B cell (primary cell): ENCODE measurements around the gene GMEB2. TPM values are rescaled to one million over a fixed set of nuclear protein-coding genes. Genes with fewer than 3 reads are reported as not detected.
"Not testable (repeated sequence)": the region's sequence is repeated elsewhere in the genome, so short reads cannot be mapped to it uniquely, and the experiment has no call there.

Source experiments
- ATAC-seq: fragments of 200-7000 bp; cut with Tn5 transposase; one replicate; pipeline ENCODE4 v1.10.0; 2021; ENCODE audit warnings: low read depth, mild to moderate bottlenecking, moderate number of reproducible peaks, moderate library complexity
- CTCF ChIA-PET: fragments of 350-600 bp; sonication (Branson Sonifier 250); formaldehyde crosslinking; loops from one replicate; lab custom pipeline; 2021; ENCODE audit warnings: antibody characterized with exemption, inconsistent platforms; lab: Charles Lee
- POLR2A ChIA-PET: fragments of 350-600 bp; sonication (Branson Sonifier 250); formaldehyde crosslinking; loops from one replicate; lab custom pipeline; 2021; ENCODE audit warnings: antibody characterized with exemption; lab: Charles Lee
- DNase-seq: peaks from one replicate; pipeline ENCODE4 v3.0.0; 2013
- H2AFZ ChIP-seq: 2 replicates; pipeline ENCODE4 v1.6.1; 2012; ENCODE audit warnings: mild to moderate bottlenecking, low read depth, low read length; ENCODE audit not compliant: insufficient read depth, poor library complexity, severe bottlenecking
- H3K27ac ChIP-seq, 2 donors: 1 replicate in 1 of 2; 2 replicates in 1 of 2; pipeline ENCODE4 v1.5.1; 2012 to 2013; ENCODE audit warnings: low read length in 2 of 2, mild to moderate bottlenecking in 2 of 2, moderate library complexity in 1 of 2
- H3K27me3 ChIP-seq, 4 experiments: fragments of 200-600 bp in 1 of 4; sonication (generic) in 1 of 4; replicated peaks in 1 of 4; 1 replicate in 2 of 4; 2 replicates in 2 of 4; pipeline versions ENCODE4 v1.6.1 to v1.7.0; 2013 to 2016; ENCODE audit warnings: low read length in 3 of 4, mild to moderate bottlenecking in 2 of 4, mixed read lengths in 1 of 4, moderate library complexity in 1 of 4; ENCODE audit not compliant: insufficient read depth in 4 of 4, control insufficient read depth in 3 of 4; ENCODE audit errors: control extremely low read depth in 1 of 4
- H3K36me3 ChIP-seq, 2 experiments: replicated peaks in 1 of 2; 1 replicate in 1 of 2; 2 replicates in 1 of 2; pipeline versions ENCODE4 v1.6.1 to v1.7.1; 2013; ENCODE audit warnings: low read length in 1 of 2; ENCODE audit not compliant: insufficient read depth in 2 of 2, control insufficient read depth in 1 of 2; ENCODE audit errors: control extremely low read depth in 1 of 2, extremely low read depth in 1 of 2
- H3K4me1 ChIP-seq, 2 donors: fragments of 200-600 bp in 1 of 2; sonication (generic) in 1 of 2; 1 replicate in 1 of 2; 2 replicates in 1 of 2; pipeline versions ENCODE4 v1.5.1 to v1.6.1; 2013 to 2017; ENCODE audit warnings: low read length in 2 of 2; ENCODE audit not compliant: control insufficient read depth in 2 of 2, insufficient read depth in 2 of 2
- H3K4me2 ChIP-seq: replicated peaks from 2 replicates; pipeline ENCODE3; 2012; ENCODE audit warnings: mild to moderate bottlenecking, low read depth, low read length; ENCODE audit not compliant: poor library complexity, severe bottlenecking
- H3K4me3 ChIP-seq, 5 experiments: fragments of 200-600 bp in 1 of 5; sonication (generic) in 1 of 5; 1 replicate in 3 of 5; 2 replicates in 2 of 5; pipeline versions ENCODE4 v1.5.1 to v1.7.0; 2011 to 2016; ENCODE audit warnings: low read length in 4 of 5, mild to moderate bottlenecking in 4 of 5, low read depth in 2 of 5, control low read depth in 1 of 5, moderate library complexity in 1 of 5; ENCODE audit not compliant: insufficient read depth in 1 of 5; ENCODE audit errors: control extremely low read depth in 1 of 5, extremely low read depth in 1 of 5
- H3K79me2 ChIP-seq: fragments of 200-600 bp; sonication (generic); one replicate; pipeline ENCODE4 v1.6.0; 2016; ENCODE audit warnings: low read length; ENCODE audit not compliant: control insufficient read depth, insufficient read depth
- H3K9ac ChIP-seq: fragments of 200-600 bp; sonication (generic); 2 replicates; pipeline ENCODE4 v1.6.1; 2017; ENCODE audit warnings: mild to moderate bottlenecking, low read length, moderate library complexity
- H3K9me3 ChIP-seq, 3 donors: one replicate each; pipeline versions ENCODE4 v1.6.1 to v1.7.1; 2013; ENCODE audit warnings: low read length in 2 of 3; ENCODE audit not compliant: control insufficient read depth in 2 of 3, insufficient read depth in 1 of 3; ENCODE audit errors: control extremely low read depth in 1 of 3
- H4K20me1 ChIP-seq: 2 replicates; pipeline ENCODE4 v1.6.0; 2012; ENCODE audit warnings: mild to moderate bottlenecking, low read length; ENCODE audit not compliant: insufficient read depth, control insufficient read depth, poor library complexity, severe bottlenecking
- H3K27ac Mint-ChIP-seq: one replicate; pipeline ENCODE4 v1.8.0; 2021; ENCODE audit warnings: mixed read lengths
- H3K27me3 Mint-ChIP-seq: one replicate; pipeline ENCODE4 v1.8.0; 2021; ENCODE audit warnings: mixed read lengths
- H3K4me1 Mint-ChIP-seq: one replicate; pipeline ENCODE4 v1.8.0; 2021; ENCODE audit warnings: mixed read lengths
- H3K4me3 Mint-ChIP-seq: one replicate; pipeline ENCODE4 v1.8.0; 2021; ENCODE audit warnings: mixed read lengths
- H3K9me3 Mint-ChIP-seq: one replicate; pipeline ENCODE4 v1.8.0; 2022; ENCODE audit warnings: mixed read lengths; ENCODE audit not compliant: insufficient read depth
- EZH2 ChIP-seq: IDR thresholded peaks from 2 replicates; pipeline ENCODE4 v1.6.1; 2012; ENCODE audit warnings: borderline replicate concordance, low read depth, mild to moderate bottlenecking, moderate library complexity, low read length; ENCODE audit not compliant: insufficient read depth, poor library complexity, severe bottlenecking
- WGBS: methylation state at CpG from one replicate; pipeline ENCODE4 v1.1.5; 2013; ENCODE audit warnings: missing lambda C conversion rate; ENCODE audit not compliant: insufficient coverage; 5-methylcytosine and 5-hydroxymethylcytosine counted together
- intact Hi-C: fragments of 100-400 bp; cut with micrococcal nuclease; formaldehyde crosslinking; loops from one replicate; pipeline ENCODE4 v1.10.0; 2022
- polyA plus RNA-seq: library from polyadenylated mRNA; depleted of rRNA; stranded (reverse); fragments of >200 nt; gene quantifications from 2 replicates; pipeline ENCODE4 v1.2.3, GENCODE V29; 2012
- total RNA-seq, 2 donors: library from RNA; stranded (reverse); fragments of 120-200 nt in 1 of 2; gene quantifications; 1 replicate in 1 of 2; 2 replicates in 1 of 2; pipeline versions ENCODE4 v1.2.3 to v1.2.4, GENCODE V29; 2013 to 2022
- TF ChIP-seq, protein P1 (sequence below): fragments of 200-600 bp; IDR thresholded peaks from one replicate; pipeline ENCODE4 v1.8.0; 2022; ENCODE audit warnings: antibody characterized with exemption, mild to moderate bottlenecking

The GMEB2 gene
- total and polyA plus RNA-seq, 2 donors (not counting 1 experiment from before 2014, with no cell fraction given) = 17.7 to 24.5 TPM

GRCh38 chr20:63672666-63673065 lies 45.8 kb upstream of the GMEB2 start:
- DNase-seq (no peak), ATAC-seq (no peak)
- H2AFZ ChIP-seq = no peak overlapping the region
- Mint-ChIP-seq H3K27me3 (no peaks in the 10 kb centered on the region), H3K27ac (no peak overlapping the region), H3K4me1 (no peaks in the 10 kb centered on the region), H3K4me3 (no peak overlapping the region), H3K9me3 (no peaks in the 10 kb centered on the region)
- 98% methylated on average over 10 of the region's 10 CpGs for WGBS
- H3K79me2 ChIP-seq = no peaks in the 10 kb centered on the region
- no peaks in the 10 kb centered on the region for H3K4me1 ChIP-seq
- no peak overlapping the region for H3K27ac ChIP-seq
- H3K4me3 ChIP-seq = no peak overlapping the region
- TF ChIP-seq EZH2 = no peak
- TF ChIP-seq, protein P1, sequence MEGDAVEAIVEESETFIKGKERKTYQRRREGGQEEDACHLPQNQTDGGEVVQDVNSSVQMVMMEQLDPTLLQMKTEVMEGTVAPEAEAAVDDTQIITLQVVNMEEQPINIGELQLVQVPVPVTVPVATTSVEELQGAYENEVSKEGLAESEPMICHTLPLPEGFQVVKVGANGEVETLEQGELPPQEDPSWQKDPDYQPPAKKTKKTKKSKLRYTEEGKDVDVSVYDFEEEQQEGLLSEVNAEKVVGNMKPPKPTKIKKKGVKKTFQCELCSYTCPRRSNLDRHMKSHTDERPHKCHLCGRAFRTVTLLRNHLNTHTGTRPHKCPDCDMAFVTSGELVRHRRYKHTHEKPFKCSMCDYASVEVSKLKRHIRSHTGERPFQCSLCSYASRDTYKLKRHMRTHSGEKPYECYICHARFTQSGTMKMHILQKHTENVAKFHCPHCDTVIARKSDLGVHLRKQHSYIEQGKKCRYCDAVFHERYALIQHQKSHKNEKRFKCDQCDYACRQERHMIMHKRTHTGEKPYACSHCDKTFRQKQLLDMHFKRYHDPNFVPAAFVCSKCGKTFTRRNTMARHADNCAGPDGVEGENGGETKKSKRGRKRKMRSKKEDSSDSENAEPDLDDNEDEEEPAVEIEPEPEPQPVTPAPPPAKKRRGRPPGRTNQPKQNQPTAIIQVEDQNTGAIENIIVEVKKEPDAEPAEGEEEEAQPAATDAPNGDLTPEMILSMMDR = no peak
- no peak overlapping the region for H3K4me2 ChIP-seq
- CTCF ChIA-PET = no interaction called here
- no peaks in the 10 kb centered on the region for H3K9me3 ChIP-seq
- peaks cover 0 to 16% of the 10 kb centered on the region in 2 experiments for H3K36me3 ChIP-seq
- no peaks in the 10 kb centered on the region for H4K20me1 ChIP-seq
- no peak overlapping the region for H3K9ac ChIP-seq
- POLR2A ChIA-PET = no interaction called here
- intact Hi-C loops = no loop called here
- no peaks in the 10 kb centered on the region for H3K27me3 ChIP-seq

DNA sequence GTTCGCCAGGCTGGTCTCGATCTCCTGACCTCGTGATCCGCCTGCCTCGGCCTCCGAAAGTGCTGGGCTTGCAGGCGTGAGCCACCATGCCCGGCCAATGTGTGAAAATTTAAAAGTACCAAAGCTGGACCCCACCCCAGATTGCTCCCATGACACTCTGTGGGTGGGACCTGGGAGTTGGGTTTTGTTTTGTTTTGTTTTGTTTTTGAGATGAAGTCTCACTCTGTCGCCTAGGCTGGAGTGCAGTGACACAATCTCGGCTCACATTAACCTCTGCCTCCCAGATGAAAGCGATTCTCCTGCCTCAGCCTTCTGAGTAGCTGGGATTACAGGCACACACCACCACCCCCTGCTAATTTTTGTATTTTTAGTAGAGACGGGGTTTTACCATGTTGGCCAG lies 44.8 kb upstream of the GMEB2 start:
- H3K4me1 ChIP-seq, H3K9ac ChIP-seq, H3K27me3 ChIP-seq, DNase-seq, H3K4me1 Mint-ChIP-seq, H4K20me1 ChIP-seq, H3K4me3 Mint-ChIP-seq, H3K79me2 ChIP-seq, intact Hi-C loops, POLR2A ChIA-PET, H3K27ac ChIP-seq, H2AFZ ChIP-seq, ATAC-seq, CTCF ChIA-PET, H3K4me2 ChIP-seq, H3K27me3 Mint-ChIP-seq, H3K27ac Mint-ChIP-seq, H3K4me3 ChIP-seq, H3K9me3 ChIP-seq, H3K9me3 Mint-ChIP-seq: not testable (repeated sequence)
- peaks cover 0 to 23% of the 10 kb centered on the region in 2 experiments for H3K36me3 ChIP-seq
- WGBS = 94% methylated on average over 6 of the region's 12 CpGs
